Stimulated activated CD4-positive, alpha-beta T cell treated with anti-CD3 and anti-CD28 coated beads, TNF-alpha, amount 100 ng/mL, for 1 hour (primary cell): ENCODE measurements around the gene LHFPL3.
"Not testable (repeated sequence)": the region's sequence is repeated elsewhere in the genome, so short reads cannot be mapped to it uniquely, and the experiment has no call there.

Experiments
- DNase-seq, 3 donors: peaks; one replicate each; pipeline ENCODE4 v3.0.0-alpha.2; 2020; ENCODE audit warnings: low read depth in 3 of 3, low spot score in 1 of 3

Gene LHFPL3

GRCh38 chr7:104891949-104892348, 563.5 kb downstream of the LHFPL3 start:
- DNase-seq, result no peak

GRCh38 chr7:104894314-104894713, 565.9 kb downstream of the LHFPL3 start:
- no peak for DNase-seq

- DNase-seq, result no peak
Measured at GRCh38 chr7:104894726-104895521, 566.5 kb downstream of the LHFPL3 start.

GRCh38 chr7:104895522-104896236, 567.3 kb downstream of the LHFPL3 start:
- no peak for DNase-seq

- no peak for DNase-seq
Measured at GRCh38 chr7:104898434-104898833, 570.0 kb downstream of the LHFPL3 start.

- DNase-seq, result no peak
Measured at GRCh38 chr7:104900525-104901239, 572.3 kb downstream of the LHFPL3 start.

- DNase-seq, result no peak
Measured at GRCh38 chr7:104901240-104901619, 572.8 kb downstream of the LHFPL3 start.

GRCh38 chr7:104902183-104902582, 573.8 kb downstream of the LHFPL3 start:
- no peak for DNase-seq

- no peak for DNase-seq
Measured at GRCh38 chr7:104903044-104903443, 574.6 kb downstream of the LHFPL3 start.

- DNase-seq, result no peak
Measured at GRCh38 chr7:104903846-104904245, 575.4 kb downstream of the LHFPL3 start.

- DNase-seq, result no peak
Measured at GRCh38 chr7:104906032-104906431, 577.6 kb downstream of the LHFPL3 start.

- DNase-seq, result no peak
Measured at GRCh38 chr7:104906556-104906955, 578.2 kb downstream of the LHFPL3 start.

GRCh38 chr7:104908636-104909035, 580.2 kb downstream of the LHFPL3 start:
- DNase-seq, result no peak

GRCh38 chr7:104909096-104909495, 580.7 kb downstream of the LHFPL3 start:
- DNase-seq, result no peak

- DNase-seq, result no peak
Measured at GRCh38 chr7:104914421-104914820, 586.0 kb downstream of the LHFPL3 start.

- no peak for DNase-seq
Measured at GRCh38 chr7:104921596-104921995, 593.2 kb downstream of the LHFPL3 start.

- no peak for DNase-seq
Measured at GRCh38 chr7:104922182-104923009, 594.0 kb downstream of the LHFPL3 start.

- DNase-seq, result peak in 2 of 3 donors; percentile 22 to 34
Measured at GRCh38 chr7:104923010-104923421, 594.6 kb downstream of the LHFPL3 start.

GRCh38 chr7:104926189-104926588, 597.8 kb downstream of the LHFPL3 start:
- not testable (repeated sequence) for DNase-seq

- DNase-seq, result no peak
Measured at GRCh38 chr7:104926601-104927041, 598.2 kb downstream of the LHFPL3 start.

GRCh38 chr7:104927055-104927454, 598.7 kb downstream of the LHFPL3 start:
- DNase-seq, result no peak
